Karpas-422 (cell line): ENCODE data around the gene CWC27. TPM values are rescaled to one million over a fixed set of nuclear protein-coding genes. Genes with fewer than 3 reads are reported as not detected.
A peak's percentile ranks its signal among the peaks of the same experiment; 100 is the strongest.

Experiments used
- DNase-seq: peaks from one replicate; pipeline ENCODE4 v3.0.0-alpha.2; 2015
- H2AFZ ChIP-seq: fragments of 200-600 bp; sonication (generic); 2 replicates; pipeline ENCODE4 v1.6.1; 2014; ENCODE audit warnings: antibody characterized with exemption, low read length, mixed read lengths
- H3K27ac ChIP-seq: fragments of 200-600 bp; sonication (generic); 2 replicates; pipeline ENCODE4 v1.5.1; 2014; ENCODE audit warnings: mild to moderate bottlenecking, low read length, moderate library complexity
- H3K27me3 ChIP-seq: fragments of 200-600 bp; sonication (generic); 2 replicates; pipeline ENCODE4 v1.6.1; 2014; ENCODE audit warnings: low read length, mixed read lengths
- H3K36me3 ChIP-seq: fragments of 200-600 bp; sonication (generic); 2 replicates; pipeline ENCODE4 v1.6.1; 2014; ENCODE audit warnings: low read length, mixed read lengths; ENCODE audit not compliant: insufficient read depth
- H3K4me1 ChIP-seq: fragments of 200-600 bp; sonication (generic); 2 replicates; pipeline ENCODE4 v1.6.1; 2014; ENCODE audit warnings: mild to moderate bottlenecking, low read length, mixed read lengths
- H3K4me2 ChIP-seq: fragments of 200-600 bp; sonication (generic); 2 replicates; pipeline ENCODE4 v1.6.1; 2014; ENCODE audit warnings: low read length, low read depth, mild to moderate bottlenecking; ENCODE audit not compliant: poor library complexity, severe bottlenecking
- H3K4me3 ChIP-seq: fragments of 200-600 bp; sonication (generic); 2 replicates; pipeline ENCODE4 v1.5.1; 2014; ENCODE audit warnings: mild to moderate bottlenecking, antibody characterized with exemption, low read length, mixed read lengths
- H3K79me2 ChIP-seq: fragments of 200-600 bp; sonication (generic); 2 replicates; pipeline ENCODE4 v1.6.1; 2014; ENCODE audit warnings: mild to moderate bottlenecking, low read length, mixed read lengths
- H3K9ac ChIP-seq: fragments of 200-600 bp; sonication (generic); 2 replicates; pipeline ENCODE4 v1.6.0; 2014; ENCODE audit warnings: low read length
- H3K9me2 ChIP-seq: fragments of 200-600 bp; sonication (generic), shearing (Covaris generic); replicated peaks from 2 replicates; pipeline ENCODE4 v1.6.0; 2014; ENCODE audit warnings: mild to moderate bottlenecking, low read length, moderate library complexity; ENCODE audit not compliant: insufficient read depth
- H3K9me3 ChIP-seq: fragments of 300-700, 200-600 bp; sonication (generic); 2 replicates; pipeline ENCODE4 v1.6.1; 2014; ENCODE audit warnings: low read length, mixed read lengths
- H4K20me1 ChIP-seq: fragments of 200-600 bp; sonication (generic); 2 replicates; pipeline ENCODE4 v1.6.1; 2014; ENCODE audit warnings: mild to moderate bottlenecking, antibody characterized with exemption, low read length, low read depth; ENCODE audit not compliant: insufficient read depth
- total RNA-seq: library from RNA; depleted of rRNA; stranded (reverse); fragments of >200 nt; shearing (Covaris generic); gene quantifications from 2 replicates; pipeline ENCODE4 v1.2.3, GENCODE V29; 2014; ENCODE audit warnings: low replicate concordance

CWC27 gene
- total RNA-seq, 1 experiment from 2014 or later: 24.5 TPM

GRCh38 chr5:65055938-65056337 lies 287.2 kb downstream of the CWC27 start:
- DNase-seq: no peak

GRCh38 chr5:65059681-65060598 lies 291.2 kb downstream of the CWC27 start:
- Histone ChIP-seq H3K4me2 (no peak overlapping the region), H3K9me3 (no peaks in the 10 kb centered on the region), H3K4me1 (peaks cover 5% of the 10 kb centered on the region), H3K79me2 (no peaks in the 10 kb centered on the region), H3K36me3 (no peaks in the 10 kb centered on the region), H3K9ac (no peak overlapping the region), H3K27ac (no peak overlapping the region), H3K27me3 (no peaks in the 10 kb centered on the region), H2AFZ (no peak overlapping the region), H3K4me3 (no peak overlapping the region), H4K20me1 (no peaks in the 10 kb centered on the region), H3K9me2 (no peaks in the 10 kb centered on the region)
- no peak for DNase-seq

More at GRCh38 chr5:65055938-65056337, 287.2 kb downstream of the CWC27 start:
- H3K79me2 ChIP-seq: no peaks in the 10 kb centered on the region
- no peak overlapping the region for H3K4me2 ChIP-seq
- no peaks in the 10 kb centered on the region for H3K36me3 ChIP-seq
- H3K27ac ChIP-seq: no peak overlapping the region
- no peak overlapping the region for H3K9ac ChIP-seq
- H3K27me3 ChIP-seq: no peaks in the 10 kb centered on the region
- no peaks in the 10 kb centered on the region for H3K9me2 ChIP-seq
- no peak overlapping the region for H2AFZ ChIP-seq
- no peak overlapping the region for H3K4me3 ChIP-seq
- no peaks in the 10 kb centered on the region for H3K9me3 ChIP-seq
- H3K4me1 ChIP-seq: no peaks in the 10 kb centered on the region
- H4K20me1 ChIP-seq: no peaks in the 10 kb centered on the region

- H3K4me3 ChIP-seq: no peak overlapping the region
- H3K79me2 ChIP-seq: no peaks in the 10 kb centered on the region
- H3K9me3 ChIP-seq: no peaks in the 10 kb centered on the region
- H3K4me1 ChIP-seq: peaks cover 5% of the 10 kb centered on the region
- no peaks in the 10 kb centered on the region for H3K27me3 ChIP-seq
- H3K36me3 ChIP-seq: no peaks in the 10 kb centered on the region
- no peak overlapping the region for H3K9ac ChIP-seq
- no peak overlapping the region for H2AFZ ChIP-seq
- H3K9me2 ChIP-seq: no peaks in the 10 kb centered on the region
- DNase-seq: no peak
- H3K4me2 ChIP-seq: peak overlapping the region; percentile 22
- H3K27ac ChIP-seq: no peak overlapping the region
- H4K20me1 ChIP-seq: no peaks in the 10 kb centered on the region
Measured at GRCh38 chr5:65061250-65061973, 292.7 kb downstream of the CWC27 start.

- Histone ChIP-seq H3K4me2 (no peak overlapping the region), H2AFZ (no peak overlapping the region), H4K20me1 (no peaks in the 10 kb centered on the region), H3K27ac (no peak overlapping the region), H3K9me2 (no peaks in the 10 kb centered on the region), H3K27me3 (no peaks in the 10 kb centered on the region), H3K4me1 (peaks cover 5% of the 10 kb centered on the region), H3K4me3 (no peak overlapping the region), H3K9me3 (no peaks in the 10 kb centered on the region), H3K36me3 (no peaks in the 10 kb centered on the region), H3K79me2 (no peaks in the 10 kb centered on the region), H3K9ac (no peak overlapping the region)
- DNase-seq: no peak
Measured at GRCh38 chr5:65061974-65062353, 293.2 kb downstream of the CWC27 start.

DNA sequence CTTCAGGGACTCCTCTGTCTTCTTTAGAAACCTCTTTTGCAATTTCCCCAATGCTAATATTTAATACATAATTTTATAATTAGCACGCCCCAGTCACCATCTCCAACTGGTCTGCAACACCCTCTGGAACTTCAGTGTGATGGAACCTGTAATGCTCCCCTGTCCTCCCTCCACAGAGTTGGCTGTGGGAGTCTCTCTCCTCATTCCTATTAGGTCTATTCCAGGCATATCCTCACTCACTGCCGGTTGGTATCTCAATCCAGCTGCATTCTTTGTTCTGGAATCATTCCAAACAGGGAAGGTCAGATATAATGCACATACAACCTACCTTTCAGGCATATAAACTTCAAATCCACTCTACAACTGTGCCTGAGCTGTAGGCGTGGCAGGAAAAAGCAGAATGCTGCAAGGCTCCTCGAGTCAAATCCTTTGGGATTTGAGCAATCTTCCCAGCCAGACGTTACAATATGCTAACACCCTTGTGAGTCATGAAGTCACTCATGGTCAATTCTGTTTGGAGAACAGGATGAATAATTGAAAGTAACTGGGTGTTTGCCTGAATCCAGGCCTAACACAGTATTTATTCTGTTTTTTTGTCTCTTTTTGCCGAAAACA lies 293.8 kb downstream of the CWC27 start:
- peaks cover 5% of the 10 kb centered on the region for H3K4me1 ChIP-seq

GRCh38 chr5:65065001-65065511 lies 296.3 kb downstream of the CWC27 start:
- H2AFZ ChIP-seq: no peak overlapping the region
- no peaks in the 10 kb centered on the region for H3K27me3 ChIP-seq
- no peak overlapping the region for H3K4me2 ChIP-seq
- H3K79me2 ChIP-seq: no peaks in the 10 kb centered on the region
- no peaks in the 10 kb centered on the region for H4K20me1 ChIP-seq
- H3K9me2 ChIP-seq: no peaks in the 10 kb centered on the region
- no peak overlapping the region for H3K27ac ChIP-seq
- no peaks in the 10 kb centered on the region for H3K9me3 ChIP-seq
- peaks cover 5% of the 10 kb centered on the region for H3K4me1 ChIP-seq
- no peaks in the 10 kb centered on the region for H3K36me3 ChIP-seq
- H3K9ac ChIP-seq: no peak overlapping the region
- H3K4me3 ChIP-seq: no peak overlapping the region
- DNase-seq: no peak

More for the DNA sequence above, 293.8 kb downstream of the CWC27 start:
- Histone ChIP-seq H3K27me3 (no peaks in the 10 kb centered on the region), H3K4me3 (no peak overlapping the region), H3K36me3 (no peaks in the 10 kb centered on the region), H3K4me2 (no peak overlapping the region), H3K9ac (no peak overlapping the region), H3K79me2 (no peaks in the 10 kb centered on the region), H3K9me2 (no peaks in the 10 kb centered on the region), H3K9me3 (no peaks in the 10 kb centered on the region), H4K20me1 (no peaks in the 10 kb centered on the region), H3K27ac (no peak overlapping the region), H2AFZ (no peak overlapping the region)
- no peak for DNase-seq

GRCh38 chr5:65066387-65067146 lies 297.8 kb downstream of the CWC27 start:
- H3K4me2 ChIP-seq: no peak overlapping the region
- H2AFZ ChIP-seq: no peak overlapping the region
- H3K9me3 ChIP-seq: no peaks in the 10 kb centered on the region
- no peak overlapping the region for H3K27ac ChIP-seq
- no peaks in the 10 kb centered on the region for H3K27me3 ChIP-seq
- no peak for DNase-seq
- no peaks in the 10 kb centered on the region for H4K20me1 ChIP-seq
- H3K4me3 ChIP-seq: no peak overlapping the region
- H3K79me2 ChIP-seq: no peaks in the 10 kb centered on the region
- no peaks in the 10 kb centered on the region for H3K36me3 ChIP-seq
- H3K9me2 ChIP-seq: no peaks in the 10 kb centered on the region
- H3K4me1 ChIP-seq: peaks cover 3% of the 10 kb centered on the region
- H3K9ac ChIP-seq: no peak overlapping the region
